ENCODE data around the gene BMPR1B. TPM values are rescaled to one million over a fixed set of nuclear protein-coding genes. Genes with fewer than 3 reads are reported as not detected.

The BMPR1B gene
- total RNA-seq, 1 experiment from 2014 or later = 7.1 TPM

- CTCF ChIA-PET = no interaction called here
- Histone ChIP-seq H3K9ac (ENCODE audit: low read length) (no peak overlapping the region), H3F3A (ENCODE audit: low read length, unreplicated experiment) (no peaks in the 10 kb centered on the region), H3K4me1 (ENCODE audit: insufficient read depth, low read length) (no peaks in the 10 kb centered on the region), H4K20me1 (ENCODE audit: low read length) (no peaks in the 10 kb centered on the region), H3K9me3 (ENCODE audit: low read length) (no peaks in the 10 kb centered on the region), H3K9me2 (replicated peaks; ENCODE audit: low read length) (no peaks in the 10 kb centered on the region), H2AFZ (ENCODE audit: low read length) (no peak overlapping the region), H3K36me3 (ENCODE audit: low read depth, low read length) (no peaks in the 10 kb centered on the region), H3K27me3 (ENCODE audit: low read length) (no peaks in the 10 kb centered on the region), H3K79me2 (ENCODE audit: low read length) (no peaks in the 10 kb centered on the region), H3K4me3 (ENCODE audit: low read length) (no peak overlapping the region), H3K27ac (ENCODE audit: low read length) (no peak overlapping the region), H3K4me2 (ENCODE audit: low read length) (no peak overlapping the region)
- DNase-seq = peak; percentile 19
- no peak for TF ChIP-seq EZH2 (IDR thresholded peaks at IDR 0.05; ENCODE audit: low read length, unreplicated experiment)
- no peak for TF ChIP-seq EZH2phosphoT487 (IDR thresholded peaks at IDR 0.05; ENCODE audit: borderline replicate concordance, low read length)
- TF ChIP-seq CTCF (conservative IDR thresholded peaks at IDR 0.05; ENCODE audit: low read depth, low read length) = 0 out of 2 replicates have a peak, but pooled peaks have one; percentile 22
- no peak for ATAC-seq
- POLR2A ChIA-PET (ENCODE audit: unreplicated experiment) = no interaction called here
- BruUV-seq (replicated peaks) = no TSS peak
- intact Hi-C loops (cut with micrococcal nuclease) = no loop called here
Measured at GRCh38 chr4:94892051-94892450, 134.3 kb downstream of the BMPR1B start.

- TF ChIP-seq CTCF (conservative IDR thresholded peaks at IDR 0.05; ENCODE audit: low read depth, low read length) (no peak), EZH2phosphoT487 (IDR thresholded peaks at IDR 0.05; ENCODE audit: borderline replicate concordance, low read length) (no peak), EZH2 (IDR thresholded peaks at IDR 0.05; ENCODE audit: low read length, unreplicated experiment) (no peak)
- H4K20me1 ChIP-seq (ENCODE audit: low read length) = no peaks in the 10 kb centered on the region
- H3K9me2 ChIP-seq (replicated peaks; ENCODE audit: low read length) = no peaks in the 10 kb centered on the region
- no peaks in the 10 kb centered on the region for H3K27me3 ChIP-seq (ENCODE audit: low read length)
- H3K27ac ChIP-seq (ENCODE audit: low read length) = no peak overlapping the region
- POLR2A ChIA-PET (ENCODE audit: unreplicated experiment) = no interaction called here
- no peak overlapping the region for H3K4me2 ChIP-seq (ENCODE audit: low read length)
- no peaks in the 10 kb centered on the region for H3K9me3 ChIP-seq (ENCODE audit: low read length)
- H2AFZ ChIP-seq (ENCODE audit: low read length) = no peak overlapping the region
- no peak overlapping the region for H3K9ac ChIP-seq (ENCODE audit: low read length)
- CTCF ChIA-PET = no interaction called here
- ATAC-seq = no peak
- BruUV-seq (replicated peaks) = no TSS peak
- DNase-seq = no peak
- no peaks in the 10 kb centered on the region for H3K4me1 ChIP-seq (ENCODE audit: insufficient read depth, low read length)
- no peaks in the 10 kb centered on the region for H3K36me3 ChIP-seq (ENCODE audit: low read depth, low read length)
- H3K79me2 ChIP-seq (ENCODE audit: low read length) = no peaks in the 10 kb centered on the region
- H3F3A ChIP-seq (ENCODE audit: low read length, unreplicated experiment) = no peaks in the 10 kb centered on the region
- H3K4me3 ChIP-seq (ENCODE audit: low read length) = no peak overlapping the region
- intact Hi-C loops (cut with micrococcal nuclease) = no loop called here
Measured at GRCh38 chr4:94895081-94895480, 137.3 kb downstream of the BMPR1B start.

GRCh38 chr4:94897023-94897422 lies 139.3 kb downstream of the BMPR1B start:
- DNase-seq = no peak
- BruUV-seq (replicated peaks) = no TSS peak
- no peaks in the 10 kb centered on the region for H4K20me1 ChIP-seq (ENCODE audit: low read length)
- H3K27ac ChIP-seq (ENCODE audit: low read length) = no peak overlapping the region
- H3K4me3 ChIP-seq (ENCODE audit: low read length) = no peak overlapping the region
- H3K4me1 ChIP-seq (ENCODE audit: insufficient read depth, low read length) = no peaks in the 10 kb centered on the region
- no peak overlapping the region for H3K9ac ChIP-seq (ENCODE audit: low read length)
- H3K4me2 ChIP-seq (ENCODE audit: low read length) = no peak overlapping the region
- no peak overlapping the region for H2AFZ ChIP-seq (ENCODE audit: low read length)
- H3K9me3 ChIP-seq (ENCODE audit: low read length) = no peaks in the 10 kb centered on the region
- no peaks in the 10 kb centered on the region for H3K79me2 ChIP-seq (ENCODE audit: low read length)
- no peaks in the 10 kb centered on the region for H3F3A ChIP-seq (ENCODE audit: low read length, unreplicated experiment)
- no peaks in the 10 kb centered on the region for H3K27me3 ChIP-seq (ENCODE audit: low read length)
- no peak for ATAC-seq
- TF ChIP-seq EZH2phosphoT487 (IDR thresholded peaks at IDR 0.05; ENCODE audit: borderline replicate concordance, low read length) (no peak), EZH2 (IDR thresholded peaks at IDR 0.05; ENCODE audit: low read length, unreplicated experiment) (no peak), CTCF (conservative IDR thresholded peaks at IDR 0.05; ENCODE audit: low read depth, low read length) (no peak)
- POLR2A ChIA-PET (ENCODE audit: unreplicated experiment) = no interaction called here
- H3K36me3 ChIP-seq (ENCODE audit: low read depth, low read length) = no peaks in the 10 kb centered on the region
- CTCF ChIA-PET = no interaction called here
- intact Hi-C loops (cut with micrococcal nuclease) = no loop called here
- no peaks in the 10 kb centered on the region for H3K9me2 ChIP-seq (replicated peaks; ENCODE audit: low read length)

Data from PC-3 (cell line).